ENCODE data around the gene TAL2. TPM values are rescaled to one million over a fixed set of nuclear protein-coding genes. Genes with fewer than 3 reads are reported as not detected.

TAL2 gene
- total RNA-seq, 1 experiment from 2014 or later, result not detected

- DNase-seq (ENCODE audit: low read depth), result no peak
Measured at GRCh38 chr9:105706156-105706555, 43.9 kb downstream of the TAL2 start.

- no peak for DNase-seq (ENCODE audit: low read depth)
Measured at GRCh38 chr9:105708405-105708804, 46.1 kb downstream of the TAL2 start.

- no peak for DNase-seq (ENCODE audit: low read depth)
Measured at GRCh38 chr9:105710638-105711037, 48.4 kb downstream of the TAL2 start.

GRCh38 chr9:105711867-105712266 lies 49.6 kb downstream of the TAL2 start:
- no peak for DNase-seq (ENCODE audit: low read depth)

- no peak for DNase-seq (ENCODE audit: low read depth)
Measured at GRCh38 chr9:105712297-105712696, 50.0 kb downstream of the TAL2 start.

Other genes starting within 250 kb of the TAL2 start
- 6.0 and 7.2 TPM in 2 replicates for gene FSD1L, start 214.4 kb upstream of the TAL2 start, total RNA-seq (2014; rRNA removed; shearing (Covaris generic))
- gene FKTN, start 104.3 kb upstream of the TAL2 start, total RNA-seq (2014; rRNA removed; shearing (Covaris generic)), result 21.0 and 51.2 TPM in 2 replicates
- gene TMEM38B, start 32.1 kb downstream of the TAL2 start, total RNA-seq (2014; rRNA removed; shearing (Covaris generic)), result 18.5 and 22.5 TPM in 2 replicates